Keratinocyte (primary cell): ENCODE results near the gene P2RX2. TPM values are rescaled to one million over a fixed set of nuclear protein-coding genes. Genes with fewer than 3 reads are reported as not detected.

Experiments used
- DNase-seq: peaks from one replicate; pipeline ENCODE4 v3.0.0-alpha.2; 2011; ENCODE audit warnings: low read depth, missing footprints, low spot score
- FAIRE-seq: peaks from 2 replicates; lab custom pipeline; 2011; peaks lifted over from hg19 to GRCh38; lab: Jason Lieb, UNC
- H2AFZ ChIP-seq: 2 replicates; pipeline ENCODE4 v1.6.0; 2012; ENCODE audit warnings: low read length, control low read depth, inconsistent platforms; ENCODE audit not compliant: control insufficient read depth
- H3K27ac ChIP-seq: 2 replicates; pipeline ENCODE4 v1.5.1; 2011; ENCODE audit warnings: low read length; ENCODE audit not compliant: control insufficient read depth, insufficient read depth
- H3K27me3 ChIP-seq: 3 replicates; pipeline ENCODE4 v1.6.0; 2011; ENCODE audit warnings: low read length; ENCODE audit not compliant: control insufficient read depth, insufficient read depth; ENCODE audit errors: extremely low read depth
- H3K36me3 ChIP-seq, 2 experiments: 2 replicates in 1 of 2; 3 replicates in 1 of 2; pipeline ENCODE4 v1.5.1; 2011; ENCODE audit warnings: low read length in 2 of 2, mild to moderate bottlenecking in 1 of 2; ENCODE audit not compliant: control insufficient read depth in 2 of 2, insufficient read depth in 2 of 2; ENCODE audit errors: extremely low read depth in 1 of 2
- H3K4me1 ChIP-seq: 3 replicates; pipeline ENCODE4 v1.5.1; 2011; ENCODE audit warnings: low read length; ENCODE audit not compliant: control insufficient read depth, insufficient read depth; ENCODE audit errors: extremely low read depth
- H3K4me2 ChIP-seq: 3 replicates; pipeline ENCODE4 v1.6.0; 2011; ENCODE audit warnings: low read depth, low read length; ENCODE audit not compliant: control insufficient read depth, insufficient read depth; ENCODE audit errors: extremely low read depth
- H3K4me3 ChIP-seq, 3 experiments: fragments of 200-600 bp in 1 of 3; sonication (generic) in 1 of 3; 2 replicates in 2 of 3; 3 replicates in 1 of 3; pipeline ENCODE4 v1.5.1; 2011 to 2016; ENCODE audit warnings: low read length in 3 of 3, mild to moderate bottlenecking in 3 of 3, control low read depth in 2 of 3, inconsistent platforms in 1 of 3, low read depth in 1 of 3, mixed read lengths in 1 of 3, mixed run types in 1 of 3, moderate library complexity in 1 of 3; ENCODE audit not compliant: control insufficient read depth in 2 of 3, insufficient read depth in 2 of 3; ENCODE audit errors: extremely low read depth in 1 of 3
- H3K79me2 ChIP-seq: 2 replicates; pipeline ENCODE4 v1.6.0; 2012; ENCODE audit warnings: low read length; ENCODE audit not compliant: control insufficient read depth, insufficient read depth
- H3K9ac ChIP-seq: 3 replicates; pipeline ENCODE4 v1.6.0; 2011; ENCODE audit warnings: low read length; ENCODE audit not compliant: control insufficient read depth, insufficient read depth; ENCODE audit errors: extremely low read depth
- H3K9me1 ChIP-seq: 3 replicates; pipeline ENCODE4 v1.6.0; 2011; ENCODE audit warnings: low read length; ENCODE audit not compliant: control insufficient read depth, insufficient read depth; ENCODE audit errors: extremely low read depth
- H3K9me3 ChIP-seq: 2 replicates; pipeline ENCODE4 v1.5.1; 2012; ENCODE audit warnings: low read depth, low read length; ENCODE audit not compliant: control insufficient read depth
- H4K20me1 ChIP-seq: 3 replicates; pipeline ENCODE4 v1.6.0; 2011; ENCODE audit warnings: low read length; ENCODE audit not compliant: control insufficient read depth, insufficient read depth; ENCODE audit errors: extremely low read depth
- CTCF ChIP-seq, 3 experiments: IDR thresholded peaks in 1 of 3; conservative IDR thresholded peaks in 1 of 3; optimal IDR thresholded peaks in 1 of 3; 2 replicates in 2 of 3; 3 replicates in 1 of 3; pipeline versions ENCODE3 to v1.5.1; 2011; ENCODE audit warnings: low read length in 3 of 3, mild to moderate bottlenecking in 3 of 3, moderate library complexity in 2 of 3, control low read depth in 1 of 3, inconsistent platforms in 1 of 3; ENCODE audit not compliant: insufficient read depth in 2 of 3; ENCODE audit errors: extremely low read depth in 1 of 3
- EZH2 ChIP-seq: IDR thresholded peaks from one replicate; pipeline ENCODE4 v1.6.1; 2012; ENCODE audit warnings: inconsistent platforms, mild to moderate bottlenecking, low read length, moderate library complexity
- dilution Hi-C: fragments of 300-500 bp; cut with MboI; formaldehyde crosslinking; loops from one replicate; pipeline ENCODE4 v1.7.0; 2020; ENCODE audit warnings: low sequenced_read_pairs; ENCODE audit not compliant: extremely low pct_ligation_motif_present
- polyA plus RNA-seq, 5 experiments: library from polyadenylated mRNA; depleted of rRNA in 3 of 5; stranded (reverse) in 3 of 5; stranded (forward) in 1 of 5; unstranded in 1 of 5; fragments of >200 nt; gene quantifications; 1 replicate in 1 of 5; 2 replicates in 3 of 5; 3 replicates in 1 of 5; pipeline versions ENCODE4 v1.2.1 to v1.2.3, GENCODE V29; 2011 to 2012; ENCODE audit warnings: missing spikeins in 2 of 5, low read depth in 1 of 5, low replicate concordance in 1 of 5

Gene P2RX2
- polyA plus RNA-seq, 1 donor (not counting 4 experiments of a cell fraction or from before 2014, with no cell fraction given) = not detected

GRCh38 chr12:132631666-132632065 lies 13.1 kb downstream of the P2RX2 start:
- FAIRE-seq (no peak), DNase-seq (no peak)
- Histone ChIP-seq H3K9ac (no peak overlapping the region), H3K9me3 (no peaks in the 10 kb centered on the region), H3K36me3 (peaks cover 10 to 30% of the 10 kb centered on the region in 2 experiments), H4K20me1 (no peaks in the 10 kb centered on the region), H3K9me1 (no peaks in the 10 kb centered on the region), H3K4me1 (no peaks in the 10 kb centered on the region), H2AFZ (no peak overlapping the region), H3K27ac (no peak overlapping the region), H3K4me2 (no peak overlapping the region), H3K79me2 (no peaks in the 10 kb centered on the region), H3K27me3 (no peaks in the 10 kb centered on the region), H3K4me3 (no peak overlapping the region)
- TF ChIP-seq EZH2 = no peak
- TF ChIP-seq CTCF (optimal IDR thresholded peaks at IDR 0.05 in 1 of 3, IDR thresholded peaks at IDR 0.05 in 1 of 3, conservative IDR thresholded peaks at IDR 0.05 in 1 of 3; ENCODE audit: extremely low read depth in 1 of 3, insufficient read depth in 2 of 3, low read length in 3 of 3) = no peak
- dilution Hi-C loops = no loop called here

DNA sequence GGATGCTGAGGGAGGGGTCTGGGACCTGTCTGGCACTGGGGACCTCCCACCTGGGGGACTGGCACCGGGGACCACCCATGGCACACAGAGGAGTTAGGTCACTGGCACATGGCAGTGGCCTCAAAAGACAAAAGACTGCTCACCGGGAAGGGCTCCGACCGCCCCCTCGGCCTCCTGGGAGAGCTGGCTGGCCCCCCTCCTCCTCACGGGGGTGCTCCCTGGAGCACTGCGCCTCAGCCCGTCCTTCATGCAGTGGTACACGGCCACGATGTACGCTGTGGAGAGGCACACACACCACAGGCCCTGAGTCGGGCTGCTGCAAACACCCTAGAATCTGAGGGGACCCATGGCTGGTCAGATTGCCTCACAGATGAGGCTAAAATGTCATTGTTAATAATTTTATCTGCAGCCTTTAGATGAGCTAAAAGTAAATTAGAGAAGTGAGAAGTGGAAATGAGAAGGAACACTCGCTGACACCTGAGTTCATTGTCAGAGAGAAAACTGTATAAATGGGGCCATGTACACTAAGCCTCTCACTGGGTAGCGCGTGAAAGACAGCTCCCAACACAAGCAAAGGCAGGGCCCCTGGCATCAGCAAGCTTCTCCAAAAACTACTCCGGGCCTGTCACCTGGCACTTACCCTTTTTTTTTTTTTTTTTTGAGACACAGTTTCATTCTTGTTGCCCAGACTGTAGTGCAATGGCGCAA lies 14.1 kb downstream of the P2RX2 start:
- H2AFZ ChIP-seq = no peak overlapping the region
- H3K4me2 ChIP-seq = no peak overlapping the region
- FAIRE-seq = no peak
- no peaks in the 10 kb centered on the region for H3K79me2 ChIP-seq
- peaks cover 13 to 40% of the 10 kb centered on the region in 2 experiments for H3K36me3 ChIP-seq
- H4K20me1 ChIP-seq = peaks cover 2% of the 10 kb centered on the region
- no peak overlapping the region for H3K27ac ChIP-seq
- H3K4me1 ChIP-seq = no peaks in the 10 kb centered on the region
- DNase-seq = no peak
- H3K9me1 ChIP-seq = no peaks in the 10 kb centered on the region
- no peak overlapping the region for H3K4me3 ChIP-seq
- TF ChIP-seq EZH2 (no peak), CTCF (optimal IDR thresholded peaks at IDR 0.05 in 1 of 3, IDR thresholded peaks at IDR 0.05 in 1 of 3, conservative IDR thresholded peaks at IDR 0.05 in 1 of 3; ENCODE audit: extremely low read depth in 1 of 3, insufficient read depth in 2 of 3, low read length in 3 of 3) (no peak)
- no peaks in the 10 kb centered on the region for H3K27me3 ChIP-seq
- no peaks in the 10 kb centered on the region for H3K9me3 ChIP-seq
- dilution Hi-C loops = no loop called here
- no peak overlapping the region for H3K9ac ChIP-seq
